Glomerular visceral epithelial cell (primary cell): ENCODE measurements around the gene UFD1.

ENCODE experiments used
- DNase-seq: peaks from one replicate; pipeline ENCODE4 v3.0.0-alpha.2; 2016; ENCODE audit errors: extremely low spot score

Gene UFD1

DNA sequence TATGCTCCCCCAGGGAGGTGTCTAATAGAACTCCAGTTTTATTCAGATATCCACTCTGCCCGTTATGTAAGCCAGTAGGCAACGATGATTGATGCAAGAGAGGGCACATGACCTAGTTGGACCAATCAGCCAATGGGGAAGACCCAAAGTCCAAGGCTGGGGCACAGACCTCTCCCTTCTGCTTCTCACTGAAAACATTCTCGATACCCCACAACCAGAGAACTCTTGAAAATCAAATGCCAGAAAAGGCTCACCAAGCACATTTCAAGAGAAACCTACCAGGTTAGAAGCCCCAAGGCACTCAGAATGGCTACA is 54.9 kb downstream of the UFD1 start:
- DNase-seq: no peak

DNA sequence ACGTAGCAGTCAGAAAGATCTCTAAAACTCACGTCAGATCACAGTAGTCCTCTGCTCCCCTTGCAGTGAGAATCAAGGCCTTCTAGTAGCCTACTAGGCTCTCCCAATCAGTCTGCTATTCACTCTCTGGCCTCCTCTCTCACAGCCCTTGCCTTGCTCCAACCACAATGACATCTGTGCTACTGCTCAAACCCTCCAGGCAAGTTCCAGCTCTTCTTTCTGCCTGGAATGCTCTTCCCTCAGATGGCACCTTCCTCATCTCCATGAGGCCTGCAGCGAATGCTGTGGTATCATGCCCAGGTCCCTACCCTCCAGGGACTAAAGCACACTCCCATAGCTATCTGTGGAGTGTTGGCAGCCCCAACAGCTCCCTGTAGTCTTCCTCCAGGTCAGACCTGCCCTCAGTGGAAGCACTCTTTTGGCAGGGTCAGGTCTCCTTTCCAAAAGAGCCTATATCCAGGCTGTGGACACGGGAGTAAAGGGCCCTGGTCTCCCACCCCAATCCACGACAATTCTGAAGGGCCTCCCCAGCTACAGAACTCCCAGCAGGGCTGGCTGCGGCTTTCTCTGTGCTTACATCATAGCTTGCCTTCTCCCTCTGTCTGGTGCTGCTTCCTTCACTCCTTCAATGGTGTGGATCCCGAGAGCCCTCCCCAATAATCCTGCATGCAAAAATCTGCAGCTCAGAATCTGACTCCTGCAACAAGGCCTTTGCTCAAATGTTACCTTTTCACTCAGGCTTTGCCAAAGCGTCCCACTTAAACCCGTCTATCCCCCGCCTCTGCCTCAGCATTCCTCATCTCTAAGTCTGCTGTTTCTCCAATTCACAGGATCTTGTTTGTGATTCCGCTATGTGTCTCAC is 56.3 kb downstream of the UFD1 start:
- DNase-seq: no peak

DNA sequence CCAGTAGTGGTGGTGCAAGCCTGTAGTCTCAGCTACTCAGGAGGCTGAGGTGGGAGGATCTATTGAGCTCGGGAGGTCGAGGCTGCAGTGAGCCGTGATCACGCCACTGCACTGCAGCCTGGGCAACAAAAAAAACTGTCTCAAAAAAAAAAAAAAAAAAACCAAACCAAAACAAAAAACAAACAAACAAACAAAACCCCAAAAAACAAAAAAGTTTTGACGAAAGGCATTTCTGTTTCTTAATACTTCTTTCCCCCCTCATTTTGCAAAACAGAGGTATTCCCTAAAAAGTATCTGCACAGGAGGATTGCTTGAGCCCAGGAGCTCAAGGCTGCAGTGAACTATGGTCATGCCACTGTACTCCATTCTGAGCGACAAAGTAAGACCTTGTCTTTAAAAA is 58.7 kb downstream of the UFD1 start:
- DNase-seq: no peak

DNA sequence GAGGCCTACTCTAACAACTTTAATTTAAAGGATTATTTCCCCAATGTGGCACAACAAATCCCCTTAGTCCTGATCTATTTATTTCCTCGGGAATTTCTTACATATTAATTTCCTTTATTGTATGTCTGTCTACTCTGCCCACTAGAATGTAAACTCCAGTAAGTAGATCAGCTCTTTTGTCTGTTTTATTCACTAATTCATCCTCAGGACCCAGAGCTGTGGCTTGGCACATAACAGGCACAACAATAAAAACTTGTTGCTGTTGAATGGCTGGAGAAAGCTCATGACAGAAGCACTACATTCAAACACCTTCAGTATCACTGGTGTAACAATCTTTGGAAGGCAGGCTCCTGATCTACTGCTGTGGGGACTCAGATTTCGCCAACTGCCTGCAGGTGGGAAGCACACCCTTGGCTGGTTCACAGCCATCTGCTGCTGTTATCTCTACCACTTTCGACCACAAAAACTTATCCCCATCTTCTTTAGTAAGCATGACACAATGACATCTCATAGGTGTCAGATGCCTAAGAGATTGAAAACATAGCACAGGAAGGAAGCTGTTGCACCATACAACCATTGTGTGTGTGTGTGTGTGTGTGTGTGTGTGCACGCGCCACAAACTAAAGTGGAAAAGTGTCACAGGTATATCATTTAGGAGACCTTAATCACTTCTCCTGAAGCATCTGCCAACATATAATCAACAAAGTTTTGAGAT is 59.4 kb downstream of the UFD1 start:
- DNase-seq: no peak

DNA sequence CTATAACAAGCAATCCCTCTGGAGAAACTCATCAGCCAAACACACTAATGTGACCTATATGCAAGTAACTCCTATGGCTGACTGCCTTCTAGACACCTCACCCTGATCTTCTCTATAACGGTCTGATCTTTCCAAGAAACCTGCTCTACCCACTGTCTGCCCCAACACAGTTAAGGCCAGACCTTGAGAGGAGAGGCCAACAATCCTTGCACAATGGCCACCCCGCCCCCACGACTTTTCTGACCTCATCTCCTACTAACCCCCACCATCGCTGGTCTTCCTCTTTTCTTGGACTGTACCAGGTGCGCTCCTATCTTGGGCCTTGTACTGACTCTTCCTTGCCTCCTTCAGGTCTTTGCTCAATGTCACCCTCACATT is 59.9 kb downstream of the UFD1 start:
- no peak for DNase-seq

DNA sequence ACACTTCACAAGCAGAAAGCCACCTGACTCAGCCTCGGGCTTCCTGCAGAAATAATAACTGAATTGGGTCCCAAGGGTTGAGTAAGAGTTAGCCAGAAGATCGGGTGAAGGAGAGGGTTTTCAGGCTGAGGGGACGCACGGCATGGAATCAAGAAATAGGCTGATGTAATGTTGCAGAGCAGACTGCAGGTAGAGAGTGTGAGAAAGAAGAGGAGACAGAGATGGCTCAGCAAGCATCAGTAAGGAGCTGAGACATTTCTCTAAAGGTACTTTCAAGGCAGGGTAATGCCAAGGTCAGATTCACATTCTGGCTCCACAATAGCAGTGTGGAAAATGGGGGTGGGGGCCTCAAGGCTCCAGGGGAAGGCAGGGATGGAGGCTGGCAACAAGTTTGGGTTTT is 66.1 kb downstream of the UFD1 start:
- no peak for DNase-seq

DNA sequence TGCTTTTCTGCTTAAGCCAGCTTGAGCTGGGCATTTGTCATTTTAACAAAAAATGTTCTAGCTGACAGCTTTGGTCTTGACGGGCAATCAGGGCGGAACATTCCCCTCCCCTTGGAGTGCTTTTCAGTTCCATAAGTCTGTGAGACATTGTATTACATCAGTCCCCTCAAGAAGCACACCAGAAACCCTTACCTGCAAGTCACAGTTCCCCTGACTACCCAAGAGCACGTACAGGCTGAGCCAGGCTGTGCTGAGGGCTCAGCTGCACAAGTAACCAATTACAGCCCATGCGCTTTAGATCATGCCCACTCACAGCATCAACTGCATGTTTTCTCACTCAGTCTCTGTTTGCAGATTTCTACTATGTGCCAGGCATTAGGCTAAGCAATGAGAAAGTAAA is 66.5 kb downstream of the UFD1 start:
- DNase-seq: no peak

DNA sequence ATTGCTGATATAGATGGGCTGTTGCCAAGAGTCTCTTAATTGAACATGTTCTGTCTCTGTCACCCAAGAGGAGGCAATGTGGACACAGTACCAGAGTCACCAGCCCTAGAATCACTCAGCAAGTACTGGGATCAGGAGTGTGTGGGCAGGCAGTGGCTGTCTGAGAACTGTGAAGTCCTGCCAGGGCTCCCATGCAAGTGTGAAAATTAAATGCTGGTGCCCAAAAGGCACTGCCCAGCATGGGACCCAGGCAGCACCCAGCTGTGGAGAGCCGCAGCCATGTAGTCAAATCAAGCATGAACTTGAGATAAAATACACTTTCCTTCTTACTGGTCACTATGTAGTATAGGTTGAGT is 67.3 kb downstream of the UFD1 start:
- no peak for DNase-seq

DNA sequence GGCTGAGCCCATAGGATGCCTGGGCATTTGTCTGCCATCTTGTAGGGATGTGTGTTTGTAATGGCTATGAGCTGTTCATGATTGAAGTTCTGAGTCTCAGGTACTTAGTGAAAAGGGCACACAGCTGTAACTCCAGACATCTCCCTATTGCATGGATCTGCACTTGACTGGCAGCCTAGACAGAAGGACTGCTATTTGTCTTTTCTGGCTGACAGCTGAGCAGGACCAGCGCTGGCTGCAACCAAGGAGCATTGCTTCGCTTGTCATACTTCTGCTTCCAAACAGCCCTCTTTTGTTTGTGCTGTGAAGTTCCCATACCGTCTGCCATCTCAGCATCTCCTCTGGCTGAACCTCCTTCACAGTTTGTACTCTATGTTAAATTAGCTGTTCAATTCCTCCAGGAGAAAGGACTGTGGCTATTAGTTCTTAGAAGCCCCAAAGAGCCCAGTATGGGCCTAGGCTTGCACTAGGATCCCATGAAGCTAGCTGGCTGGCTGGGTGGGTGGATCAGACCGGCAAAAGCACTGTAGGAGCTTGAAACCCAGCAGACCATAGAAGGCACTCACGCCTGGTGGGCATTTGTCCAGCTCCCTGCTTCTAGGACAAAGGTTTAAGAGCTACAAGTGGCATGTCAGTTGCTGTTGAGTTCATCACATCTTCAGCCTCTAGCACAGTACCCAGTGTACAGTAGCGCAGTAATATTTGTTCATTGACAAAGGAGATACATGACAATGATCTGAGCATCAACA is 67.9 kb downstream of the UFD1 start:
- no peak for DNase-seq

DNA sequence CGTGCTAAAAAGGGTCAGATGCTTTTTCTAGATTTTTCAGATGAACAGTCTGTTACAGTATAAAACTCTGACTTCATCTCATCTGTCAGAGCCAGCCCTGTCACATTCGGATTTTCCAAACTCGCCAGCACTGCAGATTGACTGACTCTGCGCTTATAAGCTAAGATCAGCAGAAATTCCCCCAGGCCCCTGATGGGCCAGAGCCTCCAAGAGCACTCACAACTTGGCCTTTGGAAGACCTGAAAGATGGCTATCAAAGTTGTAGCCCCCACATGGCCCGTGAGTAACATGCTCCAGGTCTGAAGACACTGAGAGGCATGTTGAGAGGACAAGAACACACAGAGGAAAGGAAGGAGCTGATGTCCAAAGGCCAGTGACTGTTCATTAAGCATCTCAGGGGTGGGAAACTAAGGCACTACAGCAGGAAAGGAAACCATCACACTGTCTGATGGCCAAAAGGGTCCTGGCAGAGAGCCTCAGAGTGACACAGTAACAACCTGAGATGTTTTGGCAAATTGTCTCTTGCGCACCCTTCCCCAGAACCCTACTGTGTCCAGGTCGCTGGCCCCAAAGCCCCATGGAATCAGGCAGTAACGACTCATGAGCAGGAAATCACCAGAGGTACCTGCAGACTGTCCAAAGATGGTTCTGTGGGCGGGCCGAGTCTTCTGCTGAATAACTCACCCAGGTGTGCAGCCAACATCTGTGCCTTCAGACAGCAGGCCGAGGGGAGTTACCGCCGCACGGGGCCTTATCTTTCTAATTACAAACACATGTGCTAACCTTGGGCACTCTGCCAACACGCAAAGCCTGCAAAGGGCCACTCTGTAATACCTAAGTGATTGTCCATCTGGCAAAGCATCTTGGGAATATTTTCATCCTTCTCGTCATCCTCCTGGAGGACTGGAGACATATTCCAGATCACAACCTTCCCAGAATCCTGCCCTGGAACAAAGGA is 71.1 kb downstream of the UFD1 start:
- no peak for DNase-seq

DNA sequence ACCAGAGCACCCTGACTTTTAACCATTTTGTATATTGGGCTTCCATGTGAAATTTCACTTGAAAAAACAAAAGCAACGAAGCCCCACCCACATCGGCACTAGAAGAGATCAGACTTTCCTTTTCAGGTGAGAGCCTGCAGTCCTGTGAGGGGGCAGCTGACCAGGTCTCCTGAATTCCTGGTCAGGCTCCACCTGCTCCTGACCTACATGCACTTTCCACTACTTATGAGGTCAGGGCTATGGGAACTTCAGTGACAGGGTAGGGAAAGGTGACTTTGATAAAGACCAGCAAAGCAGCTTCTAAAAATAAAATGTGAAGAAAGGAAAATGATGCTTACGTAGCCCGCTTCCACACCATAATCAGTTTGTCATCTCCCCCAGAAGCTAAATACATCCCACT is 72.1 kb downstream of the UFD1 start:
- no peak for DNase-seq

DNA sequence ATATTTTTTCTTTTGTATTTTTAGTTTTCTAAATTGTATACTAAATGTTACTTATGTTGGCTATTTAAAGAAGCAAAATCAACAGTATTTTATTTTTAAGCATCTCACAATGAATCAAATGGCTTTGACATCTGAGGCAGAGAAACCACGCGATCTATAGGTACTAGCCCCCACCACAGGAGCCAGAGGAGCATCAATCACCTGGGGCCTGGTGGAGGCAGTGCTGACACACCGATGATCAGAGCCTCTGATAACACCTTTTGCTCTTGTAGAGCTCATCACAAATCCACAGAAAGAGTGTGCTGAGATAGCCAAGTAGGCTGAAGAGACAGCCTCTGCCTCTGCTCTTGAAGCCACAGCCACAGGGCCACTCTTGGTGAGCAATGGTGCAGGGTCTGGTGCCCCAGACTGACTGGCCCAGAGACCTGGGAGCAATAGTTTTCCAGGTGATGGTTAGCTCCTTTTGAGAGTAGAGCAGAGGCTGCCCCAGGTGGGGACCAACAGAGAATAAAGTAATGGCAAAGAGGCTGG is 72.6 kb downstream of the UFD1 start:
- no peak for DNase-seq

DNA sequence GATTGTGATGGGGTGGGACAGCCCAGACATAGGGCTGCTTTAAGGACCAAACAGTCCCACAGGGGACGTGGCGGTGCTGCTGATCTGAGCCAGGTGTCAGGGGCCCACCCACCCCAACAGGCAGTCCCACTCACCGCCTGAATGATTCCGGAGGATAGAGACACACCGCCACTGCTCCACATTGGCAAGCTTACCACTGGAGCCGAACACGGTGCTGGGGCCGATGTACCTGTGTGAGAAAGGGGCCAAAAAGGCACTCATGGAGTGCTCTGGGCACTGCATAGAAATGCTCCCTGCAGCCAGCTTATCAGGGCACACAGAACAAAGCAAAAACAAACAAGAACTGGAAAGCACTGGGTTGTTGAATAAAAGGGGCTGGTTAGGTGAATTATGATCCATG is 73.3 kb downstream of the UFD1 start:
- no peak for DNase-seq

DNA sequence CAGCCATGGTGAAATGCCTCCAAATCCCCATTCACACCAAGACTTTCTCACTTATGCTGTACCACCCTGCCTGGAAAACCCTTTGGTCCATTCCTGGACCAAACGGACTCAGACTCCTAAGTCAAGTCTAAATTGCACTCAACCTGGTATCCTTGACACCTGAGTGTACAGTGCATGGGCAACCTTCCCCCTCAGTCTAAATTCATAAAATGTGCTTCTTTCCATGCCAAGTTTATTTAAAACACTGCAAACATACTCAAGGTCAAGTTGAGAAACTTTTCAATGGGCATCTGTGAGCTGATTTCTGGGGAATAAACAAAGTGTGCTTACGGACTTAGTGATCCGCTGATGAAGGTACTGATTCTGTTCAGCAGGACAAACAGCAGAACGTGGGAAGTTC is 73.9 kb downstream of the UFD1 start:
- DNase-seq: no peak

DNA sequence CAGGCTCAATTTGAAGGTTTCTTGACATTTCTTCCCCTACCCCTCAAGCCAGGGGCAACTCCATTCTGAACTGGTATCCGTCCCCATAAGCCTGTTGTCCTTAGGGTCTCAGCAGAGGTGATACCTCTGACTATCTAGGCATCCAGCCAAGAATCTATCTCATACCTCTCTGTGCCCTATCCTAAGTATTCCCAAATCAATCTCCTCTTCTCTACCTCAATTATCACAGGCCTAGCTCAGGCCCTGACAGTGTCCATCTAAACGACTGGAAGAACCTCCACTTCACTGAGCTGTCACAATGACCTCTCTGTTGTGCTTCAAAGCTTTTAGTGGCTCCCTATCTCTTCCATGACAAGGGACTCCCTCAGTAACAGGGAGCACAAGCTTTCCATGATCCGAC is 74.3 kb downstream of the UFD1 start:
- DNase-seq: no peak

DNA sequence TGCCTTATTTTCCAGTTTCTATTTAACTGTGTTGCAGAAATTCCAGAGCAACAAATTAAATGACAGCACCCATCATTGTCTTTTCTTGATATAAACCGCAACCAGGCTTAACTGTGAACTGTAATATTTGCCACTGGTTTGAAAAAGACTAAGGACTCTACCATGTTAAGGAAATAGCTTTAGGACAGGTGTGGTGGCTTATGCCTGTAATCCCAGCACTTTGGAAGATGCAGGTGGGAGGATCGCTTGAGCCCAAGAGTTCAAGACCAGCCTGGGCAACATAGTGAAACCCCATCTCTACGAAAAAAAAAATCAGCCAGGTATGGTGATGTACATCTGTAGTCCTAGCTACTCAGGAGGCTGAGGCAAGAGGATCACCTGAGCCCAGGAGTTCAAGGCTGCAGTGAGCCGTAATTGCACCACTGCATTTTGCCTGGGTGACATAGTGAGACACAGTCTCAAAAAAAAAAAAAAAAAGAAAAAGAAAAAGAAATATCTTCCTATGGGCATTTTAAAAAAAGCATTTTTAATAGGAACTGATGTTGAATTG is 76.3 kb downstream of the UFD1 start:
- no peak for DNase-seq

DNA sequence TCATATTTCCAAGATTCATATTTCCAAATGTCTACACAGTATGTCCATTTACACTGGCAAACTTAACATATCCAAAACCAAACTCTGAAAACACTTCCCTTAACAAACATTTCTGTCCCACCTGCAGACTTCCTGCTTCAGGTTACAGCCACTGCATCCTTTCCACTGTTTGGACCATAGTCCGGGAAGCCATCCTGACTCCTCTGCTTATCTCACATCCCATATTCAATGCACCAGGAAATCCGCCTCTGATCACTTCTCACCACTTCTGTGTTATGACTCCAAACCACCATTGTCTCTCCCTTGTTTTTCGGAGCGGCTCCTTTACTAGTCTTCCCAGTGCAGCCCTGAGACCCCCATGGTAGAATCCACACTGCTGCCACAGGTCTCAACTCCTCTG is 77.5 kb downstream of the UFD1 start:
- DNase-seq: no peak

DNA sequence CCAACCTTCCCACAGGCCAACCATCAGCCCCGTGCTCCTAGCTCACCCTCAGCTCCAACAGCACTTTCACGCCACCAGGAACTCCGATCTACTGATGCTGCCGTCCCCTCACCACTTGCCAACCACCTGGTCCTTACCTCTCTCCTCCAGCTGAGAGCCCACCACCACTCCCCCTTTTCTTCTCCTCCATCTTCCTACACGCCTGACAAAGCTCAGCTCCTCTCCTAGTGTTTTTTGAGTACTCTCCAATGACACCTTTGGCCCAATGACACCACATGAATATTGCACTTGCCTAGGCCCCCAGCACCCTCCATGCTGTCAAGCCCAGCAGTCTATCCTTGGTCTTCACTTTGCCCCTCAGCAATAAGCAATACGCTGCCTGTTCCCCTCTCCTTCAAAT is 78.1 kb downstream of the UFD1 start:
- DNase-seq: no peak
